Measurements from ENCODE around the gene OR10G2.
"Not testable (repeated sequence)": the region's sequence is repeated elsewhere in the genome, so short reads cannot be mapped to it uniquely, and the experiment has no call there.

The OR10G2 gene

GRCh38 chr14:21634840-21635239, at the start of gene OR10G2:
Gene OR10G2, minus strand, starts transcription at chr14:21634940. Its CDS starts 98 bp downstream, at chr14:21634842.
- DNase-seq (ENCODE audit: low read depth), result no peak

- DNase-seq (ENCODE audit: low read depth), result peak; percentile 72
Observed at GRCh38 chr14:21680072-21680471, 45.3 kb upstream of the OR10G2 start.

GRCh38 chr14:21675566-21675965, 40.8 kb upstream of the OR10G2 start:
- no peak for DNase-seq (ENCODE audit: low read depth)

- no peak for DNase-seq (ENCODE audit: low read depth)
Observed at GRCh38 chr14:21673718-21674117, 39.0 kb upstream of the OR10G2 start, which contains the start of gene OR4E1. Gene OR4E1, minus strand, starts transcription at chr14:21673818. Its CDS starts 2,883 bp downstream, at chr14:21670935.

GRCh38 chr14:21672116-21672515, 37.4 kb upstream of the OR10G2 start:
- DNase-seq (ENCODE audit: low read depth), result peak; percentile 64

GRCh38 chr14:21671371-21671770, 36.6 kb upstream of the OR10G2 start:
- DNase-seq (ENCODE audit: low read depth), result no peak

- no peak for DNase-seq (ENCODE audit: low read depth)
Observed at GRCh38 chr14:21669284-21669683, 34.5 kb upstream of the OR10G2 start.

GRCh38 chr14:21668377-21668776, 33.6 kb upstream of the OR10G2 start:
- DNase-seq (ENCODE audit: low read depth), result peak; percentile 86

GRCh38 chr14:21656980-21657379, 22.2 kb upstream of the OR10G2 start:
- DNase-seq (ENCODE audit: low read depth), result no peak

- no peak for DNase-seq (ENCODE audit: low read depth)
Observed at GRCh38 chr14:21654215-21654614, 19.5 kb upstream of the OR10G2 start.

GRCh38 chr14:21653331-21653885, 18.7 kb upstream of the OR10G2 start, which contains the start of gene OR4E2:
Gene OR4E2, plus strand, starts transcription at chr14:21653835. Its CDS starts 11,248 bp downstream, at chr14:21665083.
- no peak for DNase-seq (ENCODE audit: low read depth)

GRCh38 chr14:21652209-21652808, 17.6 kb upstream of the OR10G2 start:
- DNase-seq (ENCODE audit: low read depth), result no peak

- DNase-seq (ENCODE audit: low read depth), result peak; percentile 77
Observed at GRCh38 chr14:21647380-21647779, 12.6 kb upstream of the OR10G2 start.

- no peak for DNase-seq (ENCODE audit: low read depth)
Observed at GRCh38 chr14:21643407-21643806, 8.7 kb upstream of the OR10G2 start.

- no peak for DNase-seq (ENCODE audit: low read depth)
Observed at GRCh38 chr14:21642683-21643082, 7.9 kb upstream of the OR10G2 start.

GRCh38 chr14:21631084-21631483, 3.7 kb downstream of the OR10G2 start:
- no peak for DNase-seq (ENCODE audit: low read depth)

GRCh38 chr14:21630503-21630902, 4.2 kb downstream of the OR10G2 start:
- DNase-seq (ENCODE audit: low read depth), result not testable (repeated sequence)

- DNase-seq (ENCODE audit: low read depth), result peak; percentile 81
Observed at GRCh38 chr14:21626491-21627230, 8.1 kb downstream of the OR10G2 start.

- DNase-seq (ENCODE audit: low read depth), result no peak
Observed at GRCh38 chr14:21617614-21618013, 17.1 kb downstream of the OR10G2 start.

GRCh38 chr14:21614240-21614639, 20.5 kb downstream of the OR10G2 start:
- no peak for DNase-seq (ENCODE audit: low read depth)

GRCh38 chr14:21612324-21612723, 22.4 kb downstream of the OR10G2 start:
- DNase-seq (ENCODE audit: low read depth), result no peak

- DNase-seq (ENCODE audit: low read depth), result not testable (repeated sequence)
Observed at GRCh38 chr14:21602181-21602580, 32.6 kb downstream of the OR10G2 start.

GRCh38 chr14:21589317-21589716, 45.4 kb downstream of the OR10G2 start:
- no peak for DNase-seq (ENCODE audit: low read depth)
